Epithelial cell of proximal tubule (primary cell): ENCODE data around the gene PPAN. TPM values are rescaled to one million over a fixed set of nuclear protein-coding genes. Genes with fewer than 3 reads are reported as not detected.

Experiments used
- DNase-seq: peaks from one replicate; pipeline ENCODE4 v3.0.0-alpha.2; 2011; ENCODE audit warnings: low read depth
- H3K4me3 ChIP-seq: 2 replicates; pipeline ENCODE4 v1.5.1; 2011; ENCODE audit warnings: low read depth, mild to moderate bottlenecking, low read length
- CTCF ChIP-seq: conservative IDR thresholded peaks from 2 replicates; pipeline ENCODE4 v1.5.1; 2012; ENCODE audit warnings: low read depth, mild to moderate bottlenecking, low read length
- total RNA-seq: library from RNA; depleted of rRNA; stranded (reverse); fragments of >200 nt; gene quantifications from 2 replicates; pipeline ENCODE4 v1.2.3, GENCODE V29; 2015

Gene PPAN
- total RNA-seq, 1 donor from 2014 or later = 38.1 TPM

GRCh38 chr19:10102787-10103236, 3.4 kb upstream of the PPAN start:
- DNase-seq = no peak
- no peak overlapping the region for H3K4me3 ChIP-seq
- TF ChIP-seq CTCF = no peak

- no peak for TF ChIP-seq CTCF
- no peak for DNase-seq
- H3K4me3 ChIP-seq = no peak overlapping the region
Observed at GRCh38 chr19:10104130-10104513, 2.0 kb upstream of the PPAN start.

GRCh38 chr19:10104665-10105508, 1.3 kb upstream of the PPAN start:
- no peak for TF ChIP-seq CTCF
- H3K4me3 ChIP-seq = no peak overlapping the region
- no peak for DNase-seq

GRCh38 chr19:10105509-10106099, 558 bp upstream of the PPAN start:
- H3K4me3 ChIP-seq = no peak overlapping the region
- no peak for TF ChIP-seq CTCF
- no peak for DNase-seq

- TF ChIP-seq CTCF = no peak
- DNase-seq = no peak
- H3K4me3 ChIP-seq = peak overlapping the region; percentile 90
Observed at GRCh38 chr19:10107254-10107653, 1.1 kb downstream of the PPAN start.

- H3K4me3 ChIP-seq = no peak overlapping the region
- TF ChIP-seq CTCF = no peak
- DNase-seq = no peak
Observed at GRCh38 chr19:10107817-10108367, 1.7 kb downstream of the PPAN start.
